HCT116 (cell line): Measurements from ENCODE around the gene RNF41. TPM values are rescaled to one million over a fixed set of nuclear protein-coding genes. Genes with fewer than 3 reads are reported as not detected.

Source experiments
- ATAC-seq: fragments of 200-7000 bp; cut with Tn5 transposase; 2 replicates; pipeline ENCODE4 v1.9.1; 2020; ENCODE audit warnings: mild to moderate bottlenecking, moderate library complexity
- BruUV-seq: library from RNA; stranded (reverse); fragments of 400-500 nt; replicated peaks from 2 replicates; lab custom pipeline; 2021; lab: Mats Ljungman, UMichigan
- CTCF ChIA-PET: fragments of 300-600 bp; sonication (Branson Sonifier 250); formaldehyde crosslinking; loops from one replicate; lab custom pipeline; 2021; ENCODE audit warnings: antibody characterized with exemption; lab: Charles Lee
- POLR2A ChIA-PET: fragments of 300-600, 350-600 bp; sonication (Branson Sonifier 250); formaldehyde crosslinking; loops from one replicate; lab custom pipeline; 2021; ENCODE audit warnings: antibody characterized with exemption; lab: Charles Lee
- RAD21 ChIA-PET, 2 experiments: fragments of 300-600 bp; sonication (Branson Sonifier 250); formaldehyde crosslinking; loops; one replicate each; lab custom pipeline; 2023; ENCODE audit warnings: low total read pairs in 2 of 2; ENCODE audit not compliant: uncharacterized antibody in 2 of 2, unreplicated experiment in 2 of 2, low non-redundant PET in 1 of 2; lab: Charles Lee
- DNase-seq: peaks from one replicate; pipeline ENCODE4 v3.0.0-alpha.2; 2010; ENCODE audit warnings: low read depth, low spot score
- H2AFZ ChIP-seq: fragments of 200-600 bp; shearing (Covaris generic), sonication (generic); 2 replicates; pipeline ENCODE4 v1.6.1; 2017; ENCODE audit warnings: low read depth, mixed run types, mixed read lengths, antibody characterized with exemption, low read length; ENCODE audit not compliant: poor library complexity, severe bottlenecking
- H3K27ac ChIP-seq: 2 replicates; pipeline ENCODE4 v1.5.1; 2012; ENCODE audit warnings: low read depth, low read length
- H3K27me3 ChIP-seq: fragments of 200-600 bp; sonication (generic); 2 replicates; pipeline ENCODE4 v1.6.1; 2016; ENCODE audit warnings: mixed run types, low read length, mixed read lengths; ENCODE audit not compliant: insufficient read depth
- H3K36me3 ChIP-seq, 2 experiments: fragments of 200-500 bp in 1 of 2; fragments of 200-600 bp in 1 of 2; sonication (Bioruptor generic) in 1 of 2; sonication (generic) in 1 of 2; 2 replicates each; pipeline versions ENCODE4 v1.5.1 to v1.6.1; 2014 to 2016; ENCODE audit warnings: low read length in 2 of 2, inconsistent platforms in 1 of 2, mixed read lengths in 1 of 2, mixed run types in 1 of 2; ENCODE audit not compliant: insufficient read depth in 2 of 2, control insufficient read depth in 1 of 2
- H3K4me1 ChIP-seq, 2 experiments: fragments of 200-600 bp in 1 of 2; sonication (generic) in 1 of 2; 2 replicates each; pipeline versions ENCODE4 v1.5.1 to v1.6.1; 2012 to 2017; ENCODE audit warnings: low read length in 2 of 2, inconsistent platforms in 1 of 2, mild to moderate bottlenecking in 1 of 2, mixed read lengths in 1 of 2, mixed run types in 1 of 2, moderate library complexity in 1 of 2; ENCODE audit not compliant: insufficient read depth in 2 of 2, control insufficient read depth in 1 of 2
- H3K4me2 ChIP-seq: fragments of 200-600 bp; sonication (generic); 2 replicates; pipeline ENCODE4 v1.6.1; 2017; ENCODE audit warnings: mixed run types, low read length, mixed read lengths
- H3K4me3 ChIP-seq, 2 experiments: fragments of 200-600 bp in 1 of 2; sonication (generic) in 1 of 2; replicated peaks in 1 of 2; 2 replicates each; pipeline ENCODE4 v1.5.1; 2011 to 2016; ENCODE audit warnings: low read length in 2 of 2, control low read depth in 1 of 2, low read depth in 1 of 2, mild to moderate bottlenecking in 1 of 2, mixed read lengths in 1 of 2, mixed run types in 1 of 2
- H3K79me2 ChIP-seq: fragments of 200-600 bp; sonication (generic); 2 replicates; pipeline ENCODE4 v1.6.1; 2017; ENCODE audit warnings: mild to moderate bottlenecking, mixed run types, low read length, moderate library complexity, mixed read lengths; ENCODE audit not compliant: insufficient read depth
- H3K9ac ChIP-seq: fragments of 200-600 bp; sonication (generic); 2 replicates; pipeline ENCODE4 v1.6.1; 2016; ENCODE audit warnings: low read length, mixed read lengths
- H3K9me2 ChIP-seq: fragments of 200-600 bp; sonication (generic), shearing (Covaris generic); 2 replicates; pipeline ENCODE4 v1.6.1; 2017; ENCODE audit warnings: mixed run types, mild to moderate bottlenecking, moderate library complexity; ENCODE audit not compliant: insufficient read depth
- H3K9me3 ChIP-seq, 2 experiments: fragments of 200-500 bp in 1 of 2; fragments of 200-600 bp in 1 of 2; sonication (Bioruptor generic) in 1 of 2; sonication (generic) in 1 of 2; 2 replicates each; pipeline ENCODE4 v1.6.1; 2014 to 2017; ENCODE audit warnings: low read length in 2 of 2, mixed read lengths in 2 of 2, inconsistent platforms in 1 of 2, low read depth in 1 of 2, mild to moderate bottlenecking in 1 of 2, mixed run types in 1 of 2, moderate library complexity in 1 of 2; ENCODE audit not compliant: control insufficient read depth in 1 of 2, insufficient read depth in 1 of 2
- H4K20me1 ChIP-seq: fragments of 200-600 bp; sonication (generic), shearing (Covaris generic); 2 replicates; pipeline ENCODE4 v1.6.1; 2017; ENCODE audit warnings: mixed run types, mild to moderate bottlenecking, moderate library complexity; ENCODE audit not compliant: insufficient read depth
- ELF1 ChIP-seq: IDR thresholded peaks from 2 replicates; pipeline ENCODE4 v1.6.1; 2012; ENCODE audit warnings: low read depth, borderline replicate concordance
- FOSL1 ChIP-seq: IDR thresholded peaks from 2 replicates; pipeline ENCODE4 v1.6.1; 2012; ENCODE audit warnings: low read depth
- JUND ChIP-seq: IDR thresholded peaks from 2 replicates; pipeline ENCODE4 v1.6.1; 2012
- POLR2AphosphoS5 ChIP-seq: IDR thresholded peaks from 2 replicates; pipeline ENCODE4 v1.6.1; 2011; ENCODE audit warnings: mild to moderate bottlenecking, low read depth, low read length, moderate library complexity
- REST ChIP-seq: IDR thresholded peaks from 2 replicates; pipeline ENCODE4 v1.6.1; 2012; ENCODE audit warnings: low read depth
- SP1 ChIP-seq: IDR thresholded peaks from 2 replicates; pipeline ENCODE4 v1.6.1; 2012; ENCODE audit warnings: low read depth
- TCF7L2 ChIP-seq: IDR thresholded peaks from 2 replicates; pipeline ENCODE4 v1.7.0; 2011; ENCODE audit warnings: borderline replicate concordance, inconsistent platforms; ENCODE audit not compliant: insufficient read depth, insufficient read length; ENCODE audit errors: extremely low read depth
- YY1 ChIP-seq: IDR thresholded peaks from 2 replicates; pipeline ENCODE4 v1.6.1; 2011; ENCODE audit warnings: low read length, low read depth, moderate library complexity, mild to moderate bottlenecking; ENCODE audit not compliant: insufficient replicate concordance; ENCODE audit errors: extremely low read depth
- ZBTB33 ChIP-seq: IDR thresholded peaks from 2 replicates; pipeline ENCODE4 v1.6.1; 2011; ENCODE audit warnings: mild to moderate bottlenecking, low read length, moderate library complexity; ENCODE audit not compliant: insufficient replicate concordance; ENCODE audit errors: extremely low read depth
- ZFX ChIP-seq: fragments of 450-650 bp; IDR thresholded peaks from 2 replicates; pipeline ENCODE4 v1.6.1; 2017
- intact Hi-C: fragments of 100-400 bp; cut with micrococcal nuclease; formaldehyde crosslinking; loops from 2 replicates; pipeline ENCODE4 v1.10.0; 2022
- total RNA-seq: library from RNA; stranded (reverse); gene quantifications from one replicate; pipeline ENCODE4 v1.2.1, GENCODE V29; 2021; ENCODE audit not compliant: unreplicated experiment

RNF41 gene
- total RNA-seq, 1 experiment from 2014 or later, result 40.6 TPM

GRCh38 chr12:56213878-56214277 lies 7.8 kb downstream of the RNF41 start:
- H3K79me2 ChIP-seq, result no peaks in the 10 kb centered on the region
- TF ChIP-seq REST (no peak), ELF1 (no peak)
- H3K36me3 ChIP-seq, result peaks cover 29 to 34% of the 10 kb centered on the region in 2 experiments
- no peak overlapping the region for H3K9ac ChIP-seq
- BruUV-seq, result no TSS peak
- DNase-seq (no peak), ATAC-seq (no peak)
- ChIA-PET RAD21 (no interaction called here), POLR2A (no interaction called here), CTCF (no interaction called here)
- H3K4me1 ChIP-seq, result peaks cover 0 to 6% of the 10 kb centered on the region in 2 experiments; a peak in 2 of 4 replicates
- H3K4me2 ChIP-seq, result no peak overlapping the region
- no peaks in the 10 kb centered on the region for H3K9me2 ChIP-seq
- H3K4me3 ChIP-seq, result no peak overlapping the region
- no peak overlapping the region for H3K27ac ChIP-seq
- no peaks in the 10 kb centered on the region for H3K27me3 ChIP-seq
- H2AFZ ChIP-seq, result no peak overlapping the region
- no peaks in the 10 kb centered on the region for H4K20me1 ChIP-seq
- H3K9me3 ChIP-seq, result no peaks in the 10 kb centered on the region
- intact Hi-C loops, result no loop called here

DNA sequence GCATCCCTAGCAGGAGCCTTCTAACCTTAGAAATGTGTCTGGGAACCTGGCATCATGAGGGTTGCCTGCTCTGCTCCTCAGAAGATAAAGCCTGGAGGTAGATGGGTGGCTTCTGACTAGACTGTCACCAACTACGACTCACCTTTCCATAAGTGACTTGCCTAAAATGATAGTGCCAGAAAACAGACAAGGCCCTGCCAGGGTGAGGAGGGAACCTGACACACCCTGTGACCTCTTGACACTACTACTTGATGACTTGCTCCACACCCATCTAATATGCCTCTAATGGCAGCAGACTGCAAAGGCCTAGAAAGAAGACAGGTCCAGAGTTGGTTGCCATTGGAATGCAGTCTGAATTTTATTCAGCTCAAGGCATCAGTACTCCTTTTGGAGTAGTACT lies 9.4 kb downstream of the RNF41 start:
- no peak overlapping the region for H3K4me3 ChIP-seq
- no peak for DNase-seq
- ChIA-PET RAD21 (no interaction called here), POLR2A (no interaction called here), CTCF (no interaction called here)
- H3K9ac ChIP-seq, result no peak overlapping the region
- H4K20me1 ChIP-seq, result no peaks in the 10 kb centered on the region
- intact Hi-C loops, result no loop called here
- no peak for ATAC-seq
- no peaks in the 10 kb centered on the region for H3K27me3 ChIP-seq
- no peak overlapping the region for H3K4me2 ChIP-seq
- H3K36me3 ChIP-seq, result peaks cover 39% of the 10 kb centered on the region in 2 experiments
- BruUV-seq, result no TSS peak
- H3K4me1 ChIP-seq, result peaks cover 0 to 6% of the 10 kb centered on the region in 2 experiments; a peak in 2 of 4 replicates
- H3K9me3 ChIP-seq, result no peaks in the 10 kb centered on the region
- H3K9me2 ChIP-seq, result no peaks in the 10 kb centered on the region
- H2AFZ ChIP-seq, result no peak overlapping the region
- H3K27ac ChIP-seq, result no peak overlapping the region
- H3K79me2 ChIP-seq, result no peaks in the 10 kb centered on the region
- TF ChIP-seq YY1 (no peak), JUND (no peak), POLR2AphosphoS5 (no peak), REST (no peak), FOSL1 (no peak), ELF1 (no peak), ZFX (no peak), TCF7L2 (no peak), ZBTB33 (no peak), SP1 (no peak)
